Transverse colon (tissue), 4 donors: ENCODE measurements around the gene PCDHB5. TPM values are rescaled to one million over a fixed set of nuclear protein-coding genes. Genes with fewer than 3 reads are reported as not detected.
"Not testable (repeated sequence)": the region's sequence is repeated elsewhere in the genome, so short reads cannot be mapped to it uniquely, and the experiment has no call there.

Experiments used
- DNase-seq: peaks from one replicate; pipeline ENCODE4 v3.0.0-alpha.2; 2019
- H3K27ac ChIP-seq, 4 donors: fragments of 200-600 bp; sonication (generic); 2 replicates each; pipeline ENCODE4 v1.5.1; 2016 to 2018; ENCODE audit warnings: inconsistent platforms in 4 of 4
- H3K27me3 ChIP-seq: fragments of 200-600 bp; sonication (generic); 2 replicates; pipeline ENCODE4 v1.5.1; 2017; ENCODE audit warnings: inconsistent platforms
- H3K36me3 ChIP-seq, 4 donors: fragments of 200-600 bp; sonication (generic); 2 replicates each; pipeline ENCODE4 v1.5.1; 2017 to 2019; ENCODE audit warnings: inconsistent platforms in 4 of 4
- H3K4me1 ChIP-seq, 4 donors: fragments of 200-600 bp; sonication (generic); 2 replicates each; pipeline ENCODE4 v1.5.1; 2017 to 2020; ENCODE audit warnings: inconsistent platforms in 4 of 4
- H3K4me3 ChIP-seq, 4 donors: fragments of 200-600 bp; sonication (generic); 1 replicate in 1 of 4; 2 replicates in 3 of 4; pipeline versions ENCODE4 v1.5.1 to v1.6.1; 2017 to 2019; ENCODE audit warnings: inconsistent platforms in 4 of 4
- H3K9me3 ChIP-seq, 2 donors: fragments of 200-600 bp; sonication (generic); 2 replicates each; pipeline ENCODE4 v1.5.1; 2017 to 2019; ENCODE audit warnings: inconsistent platforms in 2 of 2
- CTCF ChIP-seq, 5 experiments: fragments of 200-600 bp in 3 of 5; fragments of 450-650 bp in 2 of 5; sonication (generic) in 3 of 5; IDR thresholded peaks; 1 replicate in 2 of 5; 2 replicates in 3 of 5; pipeline ENCODE4 v1.5.1; 2016 to 2017; ENCODE audit warnings: antibody characterized with exemption in 5 of 5, inconsistent platforms in 3 of 5, mild to moderate bottlenecking in 2 of 5, moderate library complexity in 1 of 5
- EP300 ChIP-seq: sonication (generic); formaldehyde crosslinking; IDR thresholded peaks from one replicate; pipeline ENCODE4 v1.6.1; 2017; ENCODE audit warnings: antibody characterized with exemption, low read depth
- POLR2A ChIP-seq: fragments of 450-650 bp; IDR thresholded peaks from one replicate; pipeline ENCODE4 v1.6.1; 2016; ENCODE audit warnings: antibody characterized with exemption, mild to moderate bottlenecking, moderate library complexity
- POLR2AphosphoS5 ChIP-seq, 3 donors: sonication (generic); formaldehyde crosslinking; IDR thresholded peaks; one replicate each; pipeline ENCODE4 v1.6.1; 2016; ENCODE audit warnings: antibody characterized with exemption in 3 of 3
- WGBS, 2 donors: methylation state at CpG; one replicate each; pipeline ENCODE4 v1.1.5; 2018; ENCODE audit warnings: low coverage in 1 of 2; 5-methylcytosine and 5-hydroxymethylcytosine counted together
- in situ Hi-C, 4 donors: fragments of 200-750 bp; cut with MboI; loops; one replicate each; pipeline versions ENCODE4 v1.15.0 to v1.15.1; 2017; ENCODE audit warnings: low sequenced_read_pairs in 3 of 4, low pct_ligation_motif_present in 1 of 4, low pct_unique_long_range_greater_than_20kb in 1 of 4
- intact Hi-C: fragments of 100-400 bp; cut with DNase I; formaldehyde crosslinking; loops from one replicate; pipeline ENCODE4 v1.15.1; 2023; ENCODE audit warnings: low total_unique reads
- total RNA-seq, 4 donors: library from RNA; depleted of rRNA; stranded (reverse); fragments of >200 nt; gene quantifications; one replicate each; pipeline ENCODE4 v1.1.0, GENCODE V29; 2016

The PCDHB5 gene
- total RNA-seq, 4 donors from 2014 or later: 1.1 to 3.0 (median 1.3) TPM; not detected in 1

- TF ChIP-seq POLR2A (no peak), CTCF (IDR thresholded peaks at IDR 0.05) (no peak), EP300 (no peak), POLR2AphosphoS5 (IDR thresholded peaks at IDR 0.05) (no peak)
- no peak overlapping the region for H3K27ac ChIP-seq
- in situ Hi-C loops: no loop called here
- H3K27me3 ChIP-seq: no peaks in the 10 kb centered on the region
- H3K4me1 ChIP-seq: no peaks in the 10 kb centered on the region
- no peaks in the 10 kb centered on the region for H3K36me3 ChIP-seq
- whole genome bisulfite sequencing, 2 donors: 59% methylated on average over 13 of the region's 13 CpGs; no CpG with 5 or more reads in 1 of the 2 donors
- no peak for DNase-seq
- intact Hi-C loops: no loop called here
- H3K9me3 ChIP-seq: peaks cover 15 to 34% of the 10 kb centered on the region in 2 donors
- H3K4me3 ChIP-seq: no peak overlapping the region
These were observed 16.0 kb downstream of the PCDHB5 start for GRCh38 chr5:141150993-141151325.

DNA sequence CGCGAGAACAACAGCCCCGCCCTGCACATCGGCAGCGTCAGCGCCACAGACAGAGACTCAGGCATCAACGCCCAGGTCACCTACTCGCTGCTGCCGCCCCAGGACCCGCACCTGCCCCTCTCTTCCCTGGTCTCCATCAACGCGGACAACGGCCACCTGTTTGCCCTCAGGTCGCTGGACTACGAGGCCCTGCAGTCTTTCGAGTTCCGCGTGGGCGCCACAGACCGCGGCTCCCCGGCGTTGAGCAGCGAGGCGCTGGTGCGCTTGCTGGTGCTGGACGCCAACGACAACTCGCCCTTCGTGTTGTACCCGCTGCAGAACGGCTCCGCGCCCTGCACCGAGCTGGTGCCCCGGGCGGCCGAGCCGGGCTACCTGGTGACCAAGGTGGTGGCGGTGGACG lies 16.6 kb downstream of the PCDHB5 start:
- H3K36me3 ChIP-seq, H3K4me1 ChIP-seq, H3K4me3 ChIP-seq, H3K27ac ChIP-seq, DNase-seq, H3K27me3 ChIP-seq, intact Hi-C loops, in situ Hi-C loops: not testable (repeated sequence)
- H3K9me3 ChIP-seq: peaks cover 18 to 39% of the 10 kb centered on the region in 2 donors
- 67% methylated on average over 32 of the region's 41 CpGs; no CpG with 5 or more reads in 1 of the 2 donors for WGBS, 2 donors

- peaks cover 21 to 43% of the 10 kb centered on the region in 2 donors for H3K9me3 ChIP-seq
- WGBS, 2 donors: 72% methylated on average over 19 of the region's 36 CpGs; no CpG with 5 or more reads in 1 of the 2 donors
- H3K27me3 ChIP-seq, H3K4me3 ChIP-seq, H3K36me3 ChIP-seq, in situ Hi-C loops, H3K4me1 ChIP-seq, intact Hi-C loops, H3K27ac ChIP-seq, DNase-seq: not testable (repeated sequence)
These were observed 17.1 kb downstream of the PCDHB5 start for GRCh38 chr5:141152096-141152495.

DNA sequence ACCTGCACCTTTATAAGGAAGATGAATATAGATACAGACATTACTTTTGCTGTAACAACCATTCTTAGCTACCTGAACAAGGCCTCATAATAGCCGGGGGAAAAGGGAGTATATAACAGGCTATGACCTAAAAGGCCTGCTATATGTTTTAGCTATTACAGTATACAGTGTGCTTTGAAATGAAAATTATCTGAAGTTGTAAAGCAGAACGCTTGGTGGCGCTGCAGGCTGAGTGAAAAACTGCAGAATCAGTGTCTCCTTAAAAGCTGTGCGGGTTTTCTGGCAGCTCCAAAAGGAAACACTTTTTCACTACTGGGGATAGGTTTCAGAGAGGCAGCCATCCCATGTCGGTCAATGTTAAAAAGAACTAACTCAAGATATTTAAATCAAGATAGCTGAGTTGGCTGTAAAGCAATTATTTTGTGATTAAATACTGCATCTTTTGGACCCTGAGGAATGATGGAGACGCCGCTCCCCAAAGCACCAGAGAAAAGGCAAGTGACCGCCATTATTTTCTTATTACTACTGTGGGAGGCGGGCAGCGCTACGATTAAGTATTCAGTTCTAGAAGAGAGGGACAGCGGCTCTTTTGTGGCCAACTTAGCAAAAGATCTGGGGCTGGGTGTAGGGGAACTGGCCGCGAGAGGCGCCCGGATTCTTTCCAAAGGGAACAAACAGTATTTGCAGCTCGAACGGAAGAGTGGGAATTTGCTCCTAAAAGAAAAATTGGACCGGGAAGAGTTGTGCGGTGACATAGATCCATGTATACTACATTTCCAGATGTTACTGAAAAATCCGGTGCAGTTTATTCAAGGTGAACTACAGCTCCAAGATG lies 20.8 kb downstream of the PCDHB5 start:
- WGBS, 2 donors: 51 to 59% methylated on average over 14 to 21 of the region's 21 CpGs
- H3K27me3 ChIP-seq: no peaks in the 10 kb centered on the region
- no peak for TF ChIP-seq EP300
- no peak for TF ChIP-seq POLR2A
- TF ChIP-seq CTCF (IDR thresholded peaks at IDR 0.05): no peak
- TF ChIP-seq POLR2AphosphoS5 (IDR thresholded peaks at IDR 0.05): no peak
- H3K36me3 ChIP-seq: no peaks in the 10 kb centered on the region
- in situ Hi-C loops (no loop called here), intact Hi-C loops (no loop called here)
- DNase-seq: no peak
- H3K4me3 ChIP-seq: no peak overlapping the region
- peaks cover 14 to 37% of the 10 kb centered on the region in 2 donors for H3K9me3 ChIP-seq
- H3K27ac ChIP-seq: no peak overlapping the region
- no peaks in the 10 kb centered on the region for H3K4me1 ChIP-seq

GRCh38 chr5:141157356-141157755 lies 22.4 kb downstream of the PCDHB5 start:
- peaks cover 12 to 30% of the 10 kb centered on the region in 2 donors for H3K9me3 ChIP-seq
- H3K27ac ChIP-seq, H3K36me3 ChIP-seq, H3K4me3 ChIP-seq, in situ Hi-C loops, DNase-seq, intact Hi-C loops, H3K4me1 ChIP-seq, H3K27me3 ChIP-seq: not testable (repeated sequence)
- WGBS, 2 donors: 75% methylated on average over 25 of the region's 38 CpGs; no CpG with 5 or more reads in 1 of the 2 donors

- in situ Hi-C loops, H3K27ac ChIP-seq, H3K27me3 ChIP-seq, intact Hi-C loops, DNase-seq, H3K4me3 ChIP-seq, H3K36me3 ChIP-seq, H3K4me1 ChIP-seq: not testable (repeated sequence)
- 69% methylated on average over 8 of the region's 28 CpGs; no CpG with 5 or more reads in 1 of the 2 donors for WGBS, 2 donors
- H3K9me3 ChIP-seq: peaks cover 12 to 31% of the 10 kb centered on the region in 2 donors
These were observed 22.9 kb downstream of the PCDHB5 start for GRCh38 chr5:141157901-141158300.
